ENCODE measurements around the gene KRTAP10-11. TPM values are rescaled to one million over a fixed set of nuclear protein-coding genes. Genes with fewer than 3 reads are reported as not detected.

The KRTAP10-11 gene

GRCh38 chr21:44695641-44696040 lies 49.4 kb downstream of the KRTAP10-11 start:
- WGBS, 2 donors (ENCODE audit: extremely low coverage in 2 of 2, insufficient read length in 2 of 2, insufficient replicate concordance in 1 of 2): no CpG with 5 or more reads among the region's 8 CpGs
- H3K14ac ChIP-seq (ENCODE audit: low read length): no peak overlapping the region
- DNase-seq (ENCODE audit: low spot score): no peak
- no peak overlapping the region for H3K4me3 ChIP-seq (ENCODE audit: low read length in 2 of 2)
- H4K91ac ChIP-seq (ENCODE audit: low read depth, low read length, poor library complexity): no peak overlapping the region
- no peaks in the 10 kb centered on the region for H3K79me1 ChIP-seq (ENCODE audit: low read depth, low read length)
- peaks cover 0 to 3% of the 10 kb centered on the region in 2 donors for H3K9me3 ChIP-seq (replicated peaks in 1 of 2; ENCODE audit: control insufficient read depth in 2 of 2, insufficient read depth in 1 of 2, low read depth in 1 of 2, low read length in 2 of 2)
- no peak overlapping the region for H2AFZ ChIP-seq (ENCODE audit: low read length)
- H3K9ac ChIP-seq (ENCODE audit: low read depth, low read length, poor library complexity): no peak overlapping the region
- H3K27ac ChIP-seq (replicated peaks; ENCODE audit: low read length): no peak overlapping the region
- no peak overlapping the region for H2BK5ac ChIP-seq (ENCODE audit: low read length)
- no peak overlapping the region for H4K8ac ChIP-seq (ENCODE audit: low read depth, low read length)
- no peaks in the 10 kb centered on the region for H3K36me3 ChIP-seq (replicated peaks in 1 of 2; ENCODE audit: control insufficient read depth in 2 of 2, insufficient read depth in 2 of 2, low read length in 2 of 2)
- H2BK12ac ChIP-seq (ENCODE audit: low read length): no peak overlapping the region
- no peak overlapping the region for H3K4ac ChIP-seq (ENCODE audit: low read length)
- H2BK15ac ChIP-seq (ENCODE audit: low read length): no peak overlapping the region
- H2AK5ac ChIP-seq (ENCODE audit: low read depth, low read length): no peak overlapping the region
- no peak overlapping the region for H3K23ac ChIP-seq (ENCODE audit: low read depth, low read length, poor library complexity)
- no peak overlapping the region for H3K18ac ChIP-seq (ENCODE audit: low read length)
- H3K4me1 ChIP-seq (ENCODE audit: control insufficient read depth in 2 of 2, insufficient read depth in 1 of 2, low read depth in 1 of 2, low read length in 2 of 2): peaks cover 11 to 16% of the 10 kb centered on the region in 2 donors
- H3K4me2 ChIP-seq (ENCODE audit: insufficient read depth, low read length, poor library complexity, severe bottlenecking): no peak overlapping the region
- peaks cover 0 to 33% (median 0%) of the 10 kb centered on the region in 3 experiments for H3K27me3 ChIP-seq (ENCODE audit: control insufficient read depth in 3 of 3, insufficient read depth in 3 of 3, low read depth in 1 of 3, low read length in 3 of 3)
- H2BK120ac ChIP-seq (ENCODE audit: low read depth, low read length): no peak overlapping the region

- Histone ChIP-seq H4K8ac (ENCODE audit: low read depth, low read length) (no peak overlapping the region), H2BK120ac (ENCODE audit: low read depth, low read length) (no peak overlapping the region), H2BK5ac (ENCODE audit: low read length) (no peak overlapping the region), H3K14ac (ENCODE audit: low read length) (no peak overlapping the region), H2BK15ac (ENCODE audit: low read length) (no peak overlapping the region), H3K9me3 (replicated peaks in 1 of 2; ENCODE audit: control insufficient read depth in 2 of 2, insufficient read depth in 1 of 2, low read depth in 1 of 2, low read length in 2 of 2) (peaks cover 0 to 3% of the 10 kb centered on the region in 2 donors), H3K79me1 (ENCODE audit: low read depth, low read length) (no peaks in the 10 kb centered on the region), H3K36me3 (replicated peaks in 1 of 2; ENCODE audit: control insufficient read depth in 2 of 2, insufficient read depth in 2 of 2, low read length in 2 of 2) (no peaks in the 10 kb centered on the region), H3K4me2 (ENCODE audit: insufficient read depth, low read length, poor library complexity, severe bottlenecking) (no peak overlapping the region), H2AK5ac (ENCODE audit: low read depth, low read length) (no peak overlapping the region), H3K27me3 (ENCODE audit: control insufficient read depth in 3 of 3, insufficient read depth in 3 of 3, low read depth in 1 of 3, low read length in 3 of 3) (peaks cover 0 to 39% (median 0%) of the 10 kb centered on the region in 3 experiments), H3K23ac (ENCODE audit: low read depth, low read length, poor library complexity) (no peak overlapping the region), H3K4me3 (ENCODE audit: low read length in 2 of 2) (no peak overlapping the region), H3K4me1 (ENCODE audit: control insufficient read depth in 2 of 2, insufficient read depth in 1 of 2, low read depth in 1 of 2, low read length in 2 of 2) (peaks cover 11 to 16% of the 10 kb centered on the region in 2 donors), H3K9ac (ENCODE audit: low read depth, low read length, poor library complexity) (no peak overlapping the region), H2BK12ac (ENCODE audit: low read length) (no peak overlapping the region), H2AFZ (ENCODE audit: low read length) (no peak overlapping the region), H3K27ac (replicated peaks; ENCODE audit: low read length) (no peak overlapping the region), H3K18ac (ENCODE audit: low read length) (no peak overlapping the region), H3K4ac (ENCODE audit: low read length) (no peak overlapping the region), H4K91ac (ENCODE audit: low read depth, low read length, poor library complexity) (no peak overlapping the region)
- no CpG with 5 or more reads among the region's 10 CpGs for WGBS, 2 donors (ENCODE audit: extremely low coverage in 2 of 2, insufficient read length in 2 of 2, insufficient replicate concordance in 1 of 2)
- no peak for DNase-seq (ENCODE audit: low spot score)
These were observed 50.4 kb downstream of the KRTAP10-11 start for GRCh38 chr21:44696572-44696971.

Small RNA genes within 50 kb of the gene (small RNA-seq; reads per million reads assigned to genes)
- not detected for gene KRTAP12-6P (ENCODE audit: insufficient read depth)
